ENCODE measurements around the gene DYRK2.

Gene DYRK2

DNA sequence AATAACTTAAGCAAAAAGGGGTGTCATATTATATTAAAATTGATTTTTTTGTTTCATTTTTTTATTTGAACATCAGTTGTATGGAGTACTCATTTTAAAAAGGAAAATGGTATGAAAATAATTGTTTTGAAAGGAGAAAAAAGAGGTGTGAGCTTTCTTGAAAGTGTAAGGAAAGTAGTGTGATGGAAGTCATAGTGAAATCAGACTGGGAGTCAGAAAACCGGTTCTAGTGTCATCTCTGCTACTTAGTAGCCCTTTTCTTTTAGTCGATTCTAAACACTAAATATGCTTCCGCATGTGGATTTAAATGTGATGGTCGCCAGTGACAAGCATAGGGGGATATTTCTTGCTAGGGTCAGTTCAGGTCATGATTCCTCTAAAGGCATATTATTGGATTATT lies 1.8 kb upstream of the DYRK2 start:
- DNase-seq, result no peak

DNA sequence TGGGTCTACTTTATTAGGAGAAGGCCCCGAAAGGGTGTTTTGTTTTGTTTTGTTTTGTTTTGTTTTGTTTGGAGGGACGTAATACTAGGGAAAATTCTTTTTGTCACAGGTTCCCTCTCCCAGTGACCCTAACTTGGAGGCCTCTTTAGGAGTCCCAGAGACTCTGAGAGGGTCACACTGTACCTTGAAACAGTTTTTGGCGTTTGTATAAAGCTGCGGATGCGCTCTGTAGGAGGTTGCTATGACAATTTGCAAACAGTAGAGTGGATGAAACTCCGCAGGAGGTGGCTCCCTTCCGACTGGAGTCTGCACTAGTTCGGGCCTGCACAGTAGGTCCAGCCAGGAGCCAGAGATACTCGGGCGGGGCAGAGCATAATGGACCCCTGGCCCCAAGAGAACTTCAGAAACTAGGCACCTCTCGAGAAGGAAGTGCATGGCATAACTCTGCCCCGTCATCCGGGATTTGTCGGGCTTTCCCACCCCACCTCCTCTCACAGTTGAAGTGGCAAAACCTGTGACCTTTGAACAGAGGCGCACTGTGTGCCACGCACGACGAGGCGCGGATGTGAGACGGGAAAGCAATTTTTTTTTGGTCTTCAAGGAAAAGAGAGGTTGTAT lies 1.3 kb upstream of the DYRK2 start:
- no peak for DNase-seq

DNA sequence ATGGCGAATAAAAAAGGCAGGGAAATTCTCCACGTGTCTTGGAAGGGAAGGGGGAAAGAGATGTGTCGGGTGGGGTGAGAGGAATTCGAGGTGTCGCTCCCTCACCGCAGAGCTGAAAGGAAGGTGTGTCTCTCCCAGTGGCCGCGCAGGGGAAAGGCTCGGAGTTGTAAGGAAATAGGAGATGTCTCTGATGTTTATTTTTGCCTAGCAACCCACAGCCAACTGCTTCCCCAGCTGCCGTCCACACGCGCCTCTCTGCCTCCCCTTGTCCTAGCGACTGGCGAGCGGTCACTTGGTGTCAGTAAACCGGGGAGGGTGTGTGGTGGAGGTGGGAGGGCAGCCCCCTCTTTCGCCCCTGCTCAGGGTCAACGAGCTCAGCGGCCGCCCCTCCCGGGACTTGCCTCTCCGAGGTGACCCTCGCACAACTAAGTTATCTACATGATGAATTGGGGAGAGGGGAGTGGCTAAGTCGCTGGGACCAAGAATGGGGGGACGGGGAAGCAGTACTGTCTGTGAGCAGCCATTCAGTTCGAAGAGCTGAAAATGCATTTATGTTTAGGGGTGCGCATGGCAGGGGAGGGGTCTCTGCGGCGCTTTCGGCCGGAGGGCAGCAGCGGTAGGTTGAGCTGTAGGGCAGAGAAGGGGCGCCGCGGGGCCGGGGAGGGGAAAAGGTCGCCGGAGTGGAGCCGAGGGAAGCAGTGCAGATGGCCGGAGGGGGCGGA lies 585 bp upstream of the DYRK2 start:
- DNase-seq, result no peak

DNA sequence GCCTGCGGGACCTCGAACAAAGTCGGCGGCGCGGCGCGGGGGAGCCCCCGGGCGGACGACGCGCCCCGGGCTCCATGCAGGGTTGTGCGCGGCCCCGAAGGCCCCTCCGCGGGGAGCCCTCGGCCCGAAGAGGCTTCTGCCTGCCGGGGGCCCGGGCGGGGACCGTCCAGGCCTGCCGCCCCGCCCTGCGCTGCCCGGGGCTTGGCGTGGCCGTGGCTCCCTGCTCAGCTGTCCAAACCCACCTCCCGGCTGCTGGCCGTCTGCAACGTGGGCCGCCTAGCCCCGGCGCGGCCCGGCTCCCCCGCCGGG lies 670 bp downstream of the DYRK2 start:
- DNase-seq, result no peak

DNA sequence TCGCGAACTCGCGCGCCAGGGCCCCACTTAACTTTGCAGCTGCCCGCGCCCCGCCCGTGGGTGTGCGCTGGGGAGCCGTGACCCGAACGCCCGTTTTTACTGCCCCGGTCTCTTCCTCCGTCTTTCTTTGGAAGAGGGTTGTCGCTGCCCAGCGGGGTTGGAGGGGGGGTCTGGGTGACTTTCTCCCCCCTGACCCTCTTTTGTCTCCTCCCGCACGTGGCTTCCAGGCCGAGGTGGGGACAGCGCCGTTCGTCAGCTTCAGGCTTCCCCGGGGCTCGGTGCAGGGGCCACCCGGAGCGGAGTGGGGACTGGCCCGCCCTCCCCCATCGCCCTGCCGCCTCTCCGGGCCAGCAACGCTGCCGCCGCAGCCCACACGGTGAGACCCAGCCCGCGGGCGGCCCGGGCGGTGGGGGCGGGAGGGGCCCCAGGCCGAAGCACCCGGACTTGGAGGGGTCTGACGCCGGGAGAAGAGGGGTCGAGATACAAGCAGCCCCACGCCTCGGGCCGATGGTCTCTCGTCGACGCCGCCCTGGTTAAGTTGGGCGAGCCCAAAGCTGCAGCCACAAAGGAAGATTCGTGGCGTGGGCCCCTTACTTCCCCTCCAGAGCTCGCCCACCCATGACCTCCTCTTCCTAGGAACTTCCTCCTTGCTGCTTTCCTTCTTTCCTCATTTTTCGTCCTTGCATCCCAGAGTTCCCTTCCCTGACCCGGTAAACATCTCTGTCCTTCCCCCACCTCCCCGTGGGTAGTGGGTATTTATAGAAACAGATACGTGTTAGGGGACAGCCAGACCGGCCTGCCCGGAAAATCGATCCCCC lies 1.2 kb downstream of the DYRK2 start:
- DNase-seq, result no peak

DNA sequence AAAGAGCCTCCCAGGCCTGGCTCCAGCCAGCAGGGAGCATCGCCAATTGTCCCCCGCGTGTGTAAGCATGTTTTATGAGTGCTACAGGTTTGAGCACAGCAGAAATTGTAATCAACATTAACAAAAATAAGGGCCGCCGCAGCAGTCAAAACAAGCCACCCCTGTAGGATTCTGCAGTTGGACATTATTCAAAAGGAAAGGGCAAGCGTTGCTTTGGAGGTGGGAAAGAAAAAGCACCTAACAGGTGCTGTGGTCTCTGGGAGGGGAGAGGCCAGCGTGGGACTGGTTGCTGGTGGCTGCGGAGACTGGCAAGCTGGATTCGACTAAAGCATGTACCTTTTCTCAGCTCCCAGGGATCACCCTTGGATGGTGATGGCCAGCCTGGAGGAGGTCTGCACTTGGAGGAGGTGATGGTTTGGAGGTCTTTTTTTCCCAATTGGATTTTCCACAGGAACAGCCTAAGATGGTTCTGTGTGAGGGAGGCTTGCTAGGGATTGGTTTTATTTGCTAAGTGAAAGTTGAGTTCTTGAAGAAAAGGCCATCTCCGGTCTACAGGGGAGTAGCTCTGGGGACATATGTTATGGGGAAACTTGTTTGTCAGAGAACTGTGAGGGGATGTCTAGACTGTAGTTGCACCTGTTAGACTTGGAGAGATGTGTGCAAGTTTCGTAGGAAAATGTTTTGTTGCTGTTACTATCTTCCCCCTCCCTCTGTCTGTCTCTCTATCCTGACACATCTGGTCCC lies 2.0 kb downstream of the DYRK2 start:
- DNase-seq, result no peak

DNA sequence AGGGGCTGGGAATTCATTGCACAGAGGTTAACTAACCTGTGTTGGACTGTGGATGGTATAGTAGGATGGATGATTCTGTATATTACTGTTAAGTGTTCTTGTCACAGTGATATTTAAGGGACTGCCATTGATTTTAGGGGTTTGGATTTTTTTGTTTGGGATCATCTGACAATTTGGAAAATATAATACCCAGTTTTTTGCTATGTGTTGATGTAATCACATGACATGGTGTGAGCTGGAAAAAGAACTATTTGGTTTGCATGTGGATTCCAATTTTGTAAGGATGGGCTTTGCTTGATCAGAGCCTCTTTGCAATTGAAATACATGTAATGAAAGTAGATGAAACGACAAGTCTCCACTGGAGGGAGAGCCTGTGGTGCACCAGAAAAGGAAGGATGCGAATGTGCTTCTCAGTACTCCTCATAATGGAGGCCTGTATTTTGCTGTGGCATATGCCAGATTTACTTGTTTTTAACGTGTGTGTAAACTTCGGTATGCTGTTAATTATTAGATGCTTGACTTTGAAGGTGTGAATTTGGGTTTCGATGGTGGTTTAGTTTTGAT lies 2.7 kb downstream of the DYRK2 start:
- no peak for DNase-seq

DNA sequence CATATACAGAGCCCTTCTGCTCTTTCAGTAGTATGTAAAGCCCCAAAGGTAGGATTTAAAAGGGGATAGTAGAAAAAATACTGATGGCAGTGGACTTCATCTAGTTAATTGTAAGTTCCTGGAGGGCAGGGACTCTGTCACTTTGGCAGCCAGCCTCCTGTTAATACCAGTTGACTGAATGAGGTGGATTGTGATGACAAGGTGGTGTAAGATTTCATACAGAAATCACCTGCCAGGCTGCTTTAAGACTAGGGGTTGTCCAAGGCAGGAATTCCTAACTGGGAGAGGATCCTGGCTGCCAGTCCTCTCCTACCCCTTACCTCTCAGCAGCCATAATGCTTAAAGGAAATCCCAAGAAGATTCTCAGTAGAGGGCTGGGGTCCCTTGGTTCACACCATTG lies 7.3 kb downstream of the DYRK2 start:
- no peak for DNase-seq

DNA sequence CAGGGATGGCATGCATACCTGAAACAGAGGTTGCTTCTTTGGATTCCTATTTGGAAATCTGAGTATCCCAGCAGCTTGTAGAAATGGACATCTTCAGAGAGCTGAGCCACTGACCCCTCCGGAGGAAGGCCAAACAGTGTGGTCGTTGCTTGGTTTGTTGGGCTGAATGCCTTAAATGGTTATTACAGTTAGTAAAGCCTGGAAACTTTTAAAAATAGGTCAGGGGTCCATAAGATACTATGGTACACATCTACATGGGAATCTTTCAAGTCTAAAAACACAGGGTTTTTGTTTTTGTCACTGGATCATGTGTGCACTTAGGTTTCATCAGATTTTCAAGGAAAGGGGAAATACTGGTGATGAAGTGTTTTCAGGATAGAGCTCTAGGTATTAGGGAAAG lies 7.7 kb downstream of the DYRK2 start:
- DNase-seq, result no peak

DNA sequence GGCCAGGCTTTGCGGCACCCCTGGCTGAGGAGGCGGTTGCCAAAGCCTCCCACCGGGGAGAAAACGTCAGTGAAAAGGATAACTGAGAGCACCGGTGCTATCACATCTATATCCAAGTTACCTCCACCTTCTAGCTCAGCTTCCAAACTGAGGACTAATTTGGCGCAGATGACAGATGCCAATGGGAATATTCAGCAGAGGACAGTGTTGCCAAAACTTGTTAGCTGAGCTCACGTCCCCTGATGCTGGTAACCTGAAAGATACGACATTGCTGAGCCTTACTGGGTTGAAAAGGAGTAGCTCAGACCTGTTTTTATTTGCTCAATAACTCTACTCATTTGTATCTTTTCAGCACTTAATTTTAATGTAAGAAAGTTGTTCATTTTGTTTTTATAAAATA lies 9.9 kb downstream of the DYRK2 start:
- no peak for DNase-seq

DNA sequence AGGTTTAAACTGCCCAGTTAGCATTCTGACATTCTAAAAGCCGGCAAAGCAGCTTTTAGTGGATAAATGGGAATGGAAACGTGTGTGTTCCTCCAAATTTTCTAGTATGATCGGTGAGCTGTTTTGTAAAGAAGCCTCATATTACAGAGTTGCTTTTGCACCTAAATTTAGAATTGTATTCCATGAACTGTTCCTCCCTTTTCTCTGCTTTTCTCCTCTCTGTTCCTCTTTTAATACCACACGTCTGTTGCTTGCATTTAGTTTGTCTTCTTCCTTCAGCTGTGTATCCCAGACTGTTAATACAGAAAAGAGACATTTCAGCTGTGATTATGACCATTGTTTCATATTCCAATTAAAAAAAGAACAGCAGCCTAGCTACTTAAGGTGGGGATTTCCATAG lies 10.7 kb downstream of the DYRK2 start:
- no peak for DNase-seq

DNA sequence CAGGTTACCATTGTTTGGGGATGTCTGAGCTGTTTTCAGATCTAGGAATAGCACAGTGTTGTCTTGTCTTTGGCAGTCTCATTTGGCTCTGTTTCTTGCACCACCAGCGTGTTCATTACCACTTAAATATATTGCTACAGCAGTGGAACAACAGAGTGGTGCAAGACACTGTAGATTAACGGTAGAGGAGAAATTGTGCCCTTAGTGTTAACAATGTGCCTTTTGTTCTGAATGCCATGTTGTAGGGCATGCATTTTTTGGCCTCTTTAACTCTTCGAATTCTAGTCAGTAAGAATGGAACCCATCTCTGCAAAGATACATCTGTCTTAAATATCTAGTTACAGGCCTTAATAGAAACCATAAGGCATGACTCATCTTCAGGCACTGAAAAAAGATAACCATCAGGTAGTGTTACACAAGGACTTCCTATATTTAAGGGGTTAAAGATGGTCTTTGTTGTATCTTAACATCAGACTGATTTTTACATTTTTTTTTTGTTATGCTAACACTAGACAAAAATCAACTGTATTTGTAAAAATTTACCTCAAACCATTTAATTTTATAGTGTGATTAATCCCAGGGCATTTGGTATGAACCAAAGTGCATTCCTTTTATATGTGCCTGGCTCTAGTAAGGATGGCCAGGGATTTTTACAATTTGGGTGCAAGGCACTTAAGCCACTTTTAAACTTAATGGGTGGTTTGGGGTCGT lies 12.9 kb downstream of the DYRK2 start:
- DNase-seq, result no peak

DNA sequence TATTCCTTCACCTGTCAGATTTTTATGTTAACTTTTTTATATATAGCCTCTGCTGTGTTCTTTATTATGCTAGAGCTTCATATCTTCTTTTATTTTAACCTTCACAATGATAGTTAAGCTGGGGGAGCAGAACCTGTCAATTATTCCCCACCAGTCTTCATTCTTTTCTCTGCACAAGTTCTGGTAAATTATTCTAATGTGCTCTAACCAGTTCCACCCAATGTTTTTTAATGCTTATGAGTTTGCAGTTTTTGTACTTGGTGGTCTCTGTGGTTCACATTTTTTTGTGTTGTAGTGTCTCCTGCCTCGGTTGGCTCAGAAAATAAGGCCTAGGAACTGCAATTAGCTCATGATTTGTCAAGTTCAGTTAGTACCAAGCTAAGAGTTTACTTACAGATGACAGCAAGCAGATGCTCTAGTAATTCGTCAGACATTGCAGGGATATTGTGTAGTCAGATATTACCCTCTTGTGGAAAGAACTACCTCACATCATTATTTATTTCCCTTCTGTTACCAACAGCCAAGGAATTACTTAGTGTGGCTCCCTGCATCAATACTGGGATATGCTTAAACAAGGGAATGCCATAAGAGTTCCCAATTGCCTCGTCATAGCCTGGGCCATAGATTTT lies 14.5 kb downstream of the DYRK2 start:
- DNase-seq, result no peak

DNA sequence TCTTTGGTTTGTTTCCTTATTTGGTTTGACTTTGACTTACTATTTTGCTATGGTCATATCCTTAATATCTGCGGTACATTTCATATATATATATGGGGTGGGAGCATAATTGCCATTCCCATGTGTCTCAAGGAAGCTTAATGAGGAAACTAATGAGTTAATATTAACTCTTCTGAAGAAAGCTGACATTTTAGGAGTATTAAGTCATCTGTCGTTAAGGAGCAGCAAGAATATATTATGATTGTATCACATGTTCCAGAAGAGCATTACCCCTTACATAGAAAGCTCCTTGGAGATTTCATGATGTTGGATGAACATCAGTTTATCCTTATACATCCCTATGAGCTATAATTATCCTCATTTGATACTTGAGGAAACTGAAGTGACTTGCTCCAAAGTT lies 15.6 kb downstream of the DYRK2 start:
- no peak for DNase-seq

DNA sequence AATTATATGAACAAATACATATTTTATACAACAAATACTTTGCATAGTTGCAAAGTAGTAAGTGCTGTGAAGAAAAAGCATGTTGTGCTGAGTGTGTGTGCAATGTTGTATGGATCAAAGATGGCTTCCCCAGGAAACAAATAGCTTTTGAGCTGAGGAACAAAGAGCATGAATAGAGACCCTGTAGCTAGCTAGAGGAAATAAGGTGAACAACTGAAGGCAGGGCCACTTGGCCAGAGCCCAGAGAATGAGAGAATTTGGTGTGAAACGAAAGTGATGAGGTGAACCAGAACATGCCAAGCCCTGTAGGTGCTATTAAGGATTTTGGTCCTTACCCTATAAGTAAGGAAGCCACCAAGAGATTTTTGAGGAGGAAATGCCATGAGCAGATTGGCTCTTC lies 17.1 kb downstream of the DYRK2 start:
- DNase-seq, result no peak

DNA sequence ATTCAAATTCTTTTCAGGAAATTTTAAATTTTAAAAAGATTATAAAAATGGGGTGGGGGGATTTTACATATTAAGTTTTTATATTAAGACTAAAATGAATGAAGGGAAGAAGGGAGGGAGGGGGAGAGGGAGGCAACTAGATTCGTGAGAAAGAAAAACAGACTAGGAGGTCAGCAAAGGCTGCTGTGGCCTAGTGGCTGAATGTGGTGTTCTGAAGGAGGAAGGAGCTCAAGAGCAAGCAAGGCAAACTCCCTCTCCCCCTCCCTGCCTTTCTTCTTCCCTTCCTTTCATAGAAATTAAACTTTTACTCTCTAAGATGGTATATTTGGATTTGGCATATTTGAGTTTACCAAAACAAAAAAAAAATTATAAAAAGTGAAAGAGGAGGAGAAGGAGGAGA lies 18.1 kb downstream of the DYRK2 start:
- DNase-seq, result no peak

DNA sequence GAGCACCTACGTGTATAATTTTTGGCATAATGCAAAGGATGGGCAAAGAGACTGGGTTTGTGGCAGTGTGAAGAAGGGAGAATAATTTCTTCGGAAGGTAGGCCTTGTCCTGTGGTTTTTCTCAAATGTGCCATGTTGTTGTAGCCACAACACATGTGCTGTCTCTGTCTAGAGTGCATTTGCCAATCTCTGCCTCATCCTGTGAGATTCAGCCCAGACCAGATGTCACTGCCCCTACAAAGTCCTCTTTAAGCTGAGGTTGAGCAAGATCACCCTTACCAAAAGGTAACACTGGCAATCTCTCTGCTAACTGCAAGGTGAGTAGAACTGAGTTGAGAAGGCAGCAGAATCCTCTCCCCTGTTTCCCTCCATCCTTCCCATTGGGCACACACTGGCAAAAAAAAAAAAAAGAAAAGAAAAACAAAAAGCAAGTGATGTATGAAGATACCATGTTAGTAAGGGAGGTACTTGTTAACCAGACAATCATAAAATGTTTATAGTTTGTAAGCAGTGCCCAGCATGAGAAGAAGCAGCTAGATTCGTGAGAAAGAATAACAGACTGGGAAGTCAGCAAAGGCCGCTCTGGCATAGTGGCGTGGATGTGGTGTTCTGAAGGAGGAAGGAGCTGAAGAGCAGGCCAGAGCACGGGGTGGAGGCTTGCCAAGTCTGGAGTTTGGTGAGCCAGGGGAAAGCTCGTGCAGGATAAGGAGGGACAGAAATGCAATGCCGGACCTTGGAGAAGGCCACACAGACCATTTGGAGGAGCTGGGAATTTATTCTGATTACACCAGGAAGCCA lies 18.9 kb downstream of the DYRK2 start:
- no peak for DNase-seq

DNA sequence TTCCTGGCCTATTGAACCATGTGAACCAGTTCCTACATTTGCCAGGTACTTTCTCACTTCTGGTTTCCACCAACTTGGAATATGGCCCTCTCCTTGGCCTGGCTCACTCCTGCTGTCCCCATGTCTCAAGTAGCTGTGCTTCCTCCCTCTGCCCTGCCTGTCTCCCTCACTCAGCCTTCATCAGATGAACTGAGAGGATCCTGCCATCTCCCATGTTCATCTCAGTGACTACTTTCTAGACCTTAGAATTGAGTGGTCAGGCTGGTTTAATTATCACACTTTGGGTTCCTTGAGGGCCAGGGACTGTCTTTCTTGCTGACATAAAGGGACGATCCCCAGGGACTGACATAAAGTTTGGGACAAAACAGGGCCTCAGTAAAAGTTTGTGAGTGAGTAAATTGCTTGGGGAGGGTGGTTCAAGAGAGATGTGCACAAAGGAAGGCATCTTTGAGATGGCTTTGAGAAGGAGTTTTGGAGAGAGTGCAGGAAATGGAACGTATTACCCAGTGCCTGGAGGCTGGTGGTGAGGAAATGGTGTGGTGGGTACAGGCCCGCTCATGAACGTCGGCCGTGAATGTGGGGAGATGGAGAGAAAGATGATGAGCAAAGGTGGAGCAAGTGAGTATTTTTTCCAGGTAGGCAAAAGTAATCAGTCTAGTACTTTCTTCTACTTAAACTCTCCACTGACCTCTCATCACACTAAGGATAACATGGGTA lies 20.8 kb downstream of the DYRK2 start:
- DNase-seq, result no peak

DNA sequence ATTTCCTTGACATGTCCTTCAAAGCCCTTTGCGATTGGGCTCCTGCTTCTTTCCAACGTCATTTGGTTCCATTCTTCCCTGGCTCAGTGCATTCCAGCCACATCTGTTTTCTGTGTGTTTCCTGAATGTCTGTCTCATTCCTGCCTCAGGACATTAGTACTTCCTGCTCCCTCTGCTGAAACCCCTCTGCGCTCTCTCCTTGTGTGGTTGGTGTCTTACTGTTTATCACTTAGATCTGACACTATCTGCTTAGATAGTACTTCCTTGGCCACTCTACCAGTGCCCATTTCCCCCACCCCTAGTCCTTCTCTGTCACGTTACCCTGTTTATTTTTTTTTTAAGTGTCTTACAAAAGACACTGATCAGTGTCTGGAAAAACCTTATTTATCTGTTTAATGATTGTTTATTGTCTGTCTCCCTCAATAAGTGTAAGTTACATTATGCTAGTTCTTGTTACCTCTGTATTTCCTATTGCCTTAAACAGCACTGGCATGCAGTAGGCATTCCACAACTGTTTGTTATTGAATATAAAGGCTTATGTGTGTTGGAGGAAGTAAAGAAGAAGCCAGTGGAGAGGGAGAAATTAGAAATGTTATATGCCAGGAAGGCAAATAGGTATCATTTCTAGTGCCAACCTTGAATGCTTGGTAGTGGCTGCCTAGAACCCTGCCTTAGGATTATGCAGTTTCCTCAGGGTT lies 21.5 kb downstream of the DYRK2 start:
- no peak for DNase-seq

DNA sequence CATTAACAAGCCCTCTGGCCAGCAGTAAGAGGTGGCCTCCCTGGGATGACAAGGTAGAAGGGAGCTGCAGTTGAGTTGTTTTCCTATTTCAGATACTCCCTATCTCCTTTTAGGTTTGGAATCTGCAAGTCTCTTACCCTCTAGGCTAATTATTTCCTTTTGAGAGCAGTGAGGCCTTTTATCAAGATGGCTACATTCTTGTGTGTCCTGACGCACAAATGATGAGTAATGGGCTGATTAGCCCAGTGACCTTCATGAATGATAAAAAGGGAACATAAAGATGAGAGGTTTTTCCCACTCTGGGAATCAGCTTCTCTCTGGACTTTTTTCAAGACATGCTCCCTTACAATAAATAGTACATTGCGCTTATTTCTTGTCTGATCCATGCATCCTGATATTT lies 22.9 kb downstream of the DYRK2 start:
- DNase-seq, result no peak
